Measurements from ENCODE around the gene PITPNC1.

The PITPNC1 gene

DNA sequence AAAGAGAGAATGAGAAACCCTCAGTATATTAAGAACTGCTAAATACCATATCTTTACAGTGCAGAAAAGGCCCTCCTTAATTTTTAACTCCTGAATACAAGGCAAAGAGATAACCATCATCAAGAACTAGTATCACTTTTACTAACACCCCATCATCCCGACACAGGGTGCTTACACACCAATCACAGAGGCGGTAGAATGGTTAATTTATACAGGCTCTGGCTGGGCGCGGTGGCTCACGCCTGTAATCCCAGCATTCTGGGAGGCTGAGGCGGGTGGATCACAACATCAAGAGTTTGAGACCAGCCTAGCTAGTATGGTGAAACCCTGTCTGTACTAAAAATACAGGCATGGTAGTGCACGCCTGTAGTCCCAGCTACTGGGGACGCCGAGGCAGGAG lies 14.9 kb upstream of the PITPNC1 start:
- Mint-ChIP-seq H3K27ac (no peak overlapping the region), H3K4me3 (peak overlapping the region; percentile 80), H3K4me1 (peaks cover 71% of the 10 kb centered on the region), H3K9me3 (no peaks in the 10 kb centered on the region), H3K36me3 (peaks cover 98% of the 10 kb centered on the region)
- ATAC-seq (no peak), DNase-seq (ENCODE audit: low spot score in 2 of 2) (peak in 1 of 2 donors; percentile 53)

DNA sequence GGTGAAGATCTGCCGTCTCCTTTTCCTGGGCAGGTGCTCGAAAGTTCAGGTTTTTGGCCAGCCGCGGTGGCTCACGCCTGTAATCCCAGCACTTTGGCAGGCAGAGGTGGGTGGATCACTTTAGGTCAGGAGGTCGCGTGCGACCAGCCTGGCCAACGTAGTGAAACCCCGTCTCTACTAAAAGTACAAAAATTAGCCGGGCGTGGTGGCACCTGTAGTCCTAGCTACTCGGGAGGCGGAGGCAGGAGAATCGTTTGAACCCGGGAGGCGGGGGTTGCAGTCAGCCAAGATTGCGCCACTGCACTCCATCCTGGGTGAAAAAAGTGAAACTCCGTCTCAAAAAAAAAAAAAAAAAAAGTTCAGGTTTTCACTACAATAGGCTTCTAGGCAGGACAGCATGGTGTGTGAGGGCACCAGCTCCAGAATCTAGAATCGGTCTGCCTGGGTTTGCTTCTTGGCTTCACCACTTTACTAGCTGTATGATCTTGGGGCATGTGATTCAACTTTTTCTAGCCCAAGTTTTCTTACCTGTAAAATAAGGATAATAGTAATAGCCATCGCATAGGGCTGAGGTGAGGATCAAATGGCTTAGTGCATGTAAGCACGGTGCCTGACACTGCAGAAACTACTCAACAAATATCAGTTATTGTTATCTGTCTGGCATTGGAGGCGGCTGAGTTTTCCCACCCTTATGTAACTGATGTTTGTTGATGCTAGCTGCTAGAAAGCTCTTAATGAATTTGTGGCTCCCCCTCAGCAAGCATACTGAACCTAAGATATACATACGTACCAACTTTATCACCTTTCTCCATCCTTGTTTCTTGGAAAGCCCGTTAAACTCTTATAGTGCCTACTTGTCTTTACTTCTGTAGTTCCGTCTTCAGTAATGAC lies 12.0 kb upstream of the PITPNC1 start:
- peak overlapping the region; percentile 94 for H3K27ac Mint-ChIP-seq
- DNase-seq (ENCODE audit: low spot score in 2 of 2) (peak in 1 of 2 donors; percentile 60), ATAC-seq (no peak)
- peaks cover 68% of the 10 kb centered on the region for H3K36me3 Mint-ChIP-seq
- peak overlapping the region; percentile 80 for H3K4me3 Mint-ChIP-seq
- H3K4me1 Mint-ChIP-seq = peaks cover 57% of the 10 kb centered on the region
- H3K9me3 Mint-ChIP-seq = no peaks in the 10 kb centered on the region

DNA sequence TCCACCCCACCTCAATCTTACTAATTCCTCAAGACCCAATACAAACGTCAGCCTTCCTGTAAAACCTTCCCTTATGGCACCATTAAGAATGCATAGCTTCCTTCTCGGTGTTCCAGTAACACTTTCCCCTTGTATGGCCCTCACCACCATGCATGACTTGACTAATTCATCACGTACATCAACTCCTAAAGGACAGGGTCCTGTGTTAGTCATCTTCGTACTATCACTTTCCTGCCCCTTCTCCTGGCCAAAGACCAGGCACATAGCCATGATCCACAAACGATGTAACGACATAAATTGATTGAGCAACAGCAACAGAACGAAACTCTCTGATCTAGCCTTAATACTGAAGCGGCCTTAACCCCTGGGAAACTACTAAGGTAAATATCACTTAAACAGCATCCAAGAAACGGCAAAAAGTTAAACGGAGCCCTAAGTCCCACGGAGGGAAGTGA lies 11.3 kb upstream of the PITPNC1 start:
- Mint-ChIP-seq H3K9me3 (no peaks in the 10 kb centered on the region), H3K27ac (peak overlapping the region; percentile 94), H3K4me1 (peaks cover 50% of the 10 kb centered on the region), H3K4me3 (peak overlapping the region; percentile 80), H3K36me3 (peaks cover 62% of the 10 kb centered on the region)
- ATAC-seq (peak; percentile 70), DNase-seq (ENCODE audit: low spot score in 2 of 2) (peak in 1 of 2 donors; percentile 77)

GRCh38 chr17:67366193-67367157 lies 10.6 kb upstream of the PITPNC1 start, which contains the start of gene PSMD12:
Gene PSMD12 (minus strand): TSS chr17:67366577. CDS start chr17:67366519, 58 bp downstream.
- peak within 1 kb of the TSS; percentile 94 for H3K27ac Mint-ChIP-seq

GRCh38 chr17:67369676-67370075 lies 7.4 kb upstream of the PITPNC1 start:
- peaks cover 23% of the 10 kb centered on the region for H3K36me3 Mint-ChIP-seq
- ATAC-seq = no peak
- H3K27ac Mint-ChIP-seq = no peak overlapping the region
- H3K9me3 Mint-ChIP-seq = no peaks in the 10 kb centered on the region
- DNase-seq (ENCODE audit: low spot score in 2 of 2) = no peak
- no peak overlapping the region for H3K4me3 Mint-ChIP-seq
- peaks cover 25% of the 10 kb centered on the region for H3K4me1 Mint-ChIP-seq

More at GRCh38 chr17:67366193-67367157, 10.6 kb upstream of the PITPNC1 start, which contains the start of gene PSMD12:
- ATAC-seq = peak; percentile 92
- peak; percentile 96 to 99 for DNase-seq (ENCODE audit: low spot score in 2 of 2)
- Mint-ChIP-seq H3K9me3 (no peaks in the 10 kb centered on the region), H3K4me3 (peak within 1 kb of the TSS; percentile 80), H3K4me1 (peaks cover 46% of the 10 kb centered on the region), H3K36me3 (peaks cover 55% of the 10 kb centered on the region)

DNA sequence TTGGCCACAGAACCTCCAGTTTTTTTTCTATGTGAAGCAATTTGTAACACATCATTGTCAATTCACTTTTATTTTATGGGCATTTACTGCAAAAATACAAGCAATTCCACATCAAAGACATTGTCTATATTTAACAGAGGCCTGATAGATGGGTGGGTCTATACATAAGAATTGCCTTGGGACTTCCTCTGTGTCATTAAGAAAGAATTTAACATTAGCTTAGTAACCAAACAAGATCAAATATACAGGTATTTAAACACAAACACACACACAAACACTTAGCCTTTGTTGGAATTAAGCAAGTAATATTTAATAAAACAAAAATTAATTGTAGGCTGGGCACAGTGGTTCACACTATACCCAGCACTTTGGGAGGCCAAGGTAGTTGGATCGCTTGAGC lies 4.3 kb upstream of the PITPNC1 start:
- H3K4me1 Mint-ChIP-seq = peaks cover 10% of the 10 kb centered on the region
- no peaks in the 10 kb centered on the region for H3K9me3 Mint-ChIP-seq
- no peak overlapping the region for H3K4me3 Mint-ChIP-seq
- DNase-seq (ENCODE audit: low spot score in 2 of 2) (no peak), ATAC-seq (no peak)
- no peaks in the 10 kb centered on the region for H3K36me3 Mint-ChIP-seq
- no peak overlapping the region for H3K27ac Mint-ChIP-seq

DNA sequence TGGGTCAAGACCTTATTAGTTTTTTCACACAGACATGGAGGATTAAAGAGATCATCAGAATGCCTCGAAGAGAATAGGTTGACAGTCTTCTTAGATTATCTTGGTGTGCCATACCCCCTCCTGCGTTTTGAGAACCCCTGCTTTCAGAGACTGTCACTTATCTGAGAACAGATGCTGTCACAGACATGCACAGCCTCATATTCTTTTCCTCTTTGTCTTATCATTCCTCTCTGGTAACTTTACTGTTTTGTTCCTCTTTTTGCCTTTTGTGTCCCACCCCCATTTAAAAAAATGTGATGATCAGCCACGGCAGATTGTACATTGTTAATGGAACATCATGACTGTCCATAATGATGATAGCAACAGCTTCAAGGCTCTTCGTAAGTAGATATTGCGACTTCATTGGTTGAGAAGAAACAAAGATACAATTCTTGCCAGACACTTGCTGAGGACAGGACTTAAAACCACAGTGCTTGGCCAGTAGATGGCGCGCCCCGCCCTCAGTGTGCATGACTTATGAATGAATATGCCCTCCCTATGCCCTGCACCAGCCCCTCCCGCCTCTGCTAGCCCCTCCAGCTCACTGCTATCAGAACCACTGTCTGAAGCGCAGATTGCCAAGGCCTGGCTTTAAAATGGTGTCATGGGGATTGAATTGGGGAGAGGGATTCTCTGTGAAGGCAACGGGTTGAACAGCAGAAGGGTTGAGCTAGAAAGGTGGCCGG lies 2.6 kb upstream of the PITPNC1 start:
- Mint-ChIP-seq H3K27ac (peak overlapping the region; percentile 61), H3K36me3 (peaks cover 9% of the 10 kb centered on the region), H3K9me3 (no peaks in the 10 kb centered on the region), H3K4me1 (peaks cover 17% of the 10 kb centered on the region), H3K4me3 (peak overlapping the region; percentile 43)
- peak; percentile 65 for ATAC-seq
- peak; percentile 72 to 90 for DNase-seq (ENCODE audit: low spot score in 2 of 2)

GRCh38 chr17:67375054-67375427 lies 2.0 kb upstream of the PITPNC1 start:
- Mint-ChIP-seq H3K36me3 (peaks cover 9% of the 10 kb centered on the region), H3K4me1 (peaks cover 22% of the 10 kb centered on the region), H3K27ac (peak overlapping the region; percentile 61), H3K4me3 (peak overlapping the region; percentile 43), H3K9me3 (no peaks in the 10 kb centered on the region)
- ATAC-seq = no peak
- DNase-seq (ENCODE audit: low spot score in 2 of 2) = no peak

DNA sequence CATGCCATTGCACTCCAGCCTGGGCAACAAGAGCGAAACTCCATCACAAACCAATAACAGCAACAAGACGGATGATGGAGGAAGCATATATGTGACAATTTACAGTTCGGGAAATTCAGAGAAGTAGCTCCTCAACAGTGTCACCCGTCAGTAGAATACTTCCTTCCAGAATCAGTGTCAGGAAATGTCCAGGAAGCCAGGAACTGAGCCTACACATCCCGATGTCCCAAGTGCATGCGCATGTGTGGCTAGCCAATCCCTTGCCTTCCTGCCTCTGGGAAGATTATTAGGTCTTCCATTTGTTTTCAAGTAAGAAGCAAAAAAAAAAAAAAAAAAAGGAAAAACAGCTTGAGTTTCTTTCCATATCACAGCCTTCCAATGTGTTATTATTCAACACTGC lies 1.4 kb upstream of the PITPNC1 start:
- Mint-ChIP-seq H3K27ac (no peak overlapping the region), H3K9me3 (no peaks in the 10 kb centered on the region), H3K36me3 (peaks cover 9% of the 10 kb centered on the region), H3K4me1 (peaks cover 23% of the 10 kb centered on the region), H3K4me3 (peak overlapping the region; percentile 85)
- ATAC-seq = no peak
- DNase-seq (ENCODE audit: low spot score in 2 of 2) = no peak

- H3K27ac Mint-ChIP-seq = no peak overlapping the region
- peaks cover 23% of the 10 kb centered on the region for H3K4me1 Mint-ChIP-seq
- H3K36me3 Mint-ChIP-seq = peaks cover 9% of the 10 kb centered on the region
- H3K4me3 Mint-ChIP-seq = peak overlapping the region; percentile 85
- no peaks in the 10 kb centered on the region for H3K9me3 Mint-ChIP-seq
- ATAC-seq = no peak
- DNase-seq (ENCODE audit: low spot score in 2 of 2) = no peak
These were observed 705 bp upstream of the PITPNC1 start for GRCh38 chr17:67376415-67376736.

DNA sequence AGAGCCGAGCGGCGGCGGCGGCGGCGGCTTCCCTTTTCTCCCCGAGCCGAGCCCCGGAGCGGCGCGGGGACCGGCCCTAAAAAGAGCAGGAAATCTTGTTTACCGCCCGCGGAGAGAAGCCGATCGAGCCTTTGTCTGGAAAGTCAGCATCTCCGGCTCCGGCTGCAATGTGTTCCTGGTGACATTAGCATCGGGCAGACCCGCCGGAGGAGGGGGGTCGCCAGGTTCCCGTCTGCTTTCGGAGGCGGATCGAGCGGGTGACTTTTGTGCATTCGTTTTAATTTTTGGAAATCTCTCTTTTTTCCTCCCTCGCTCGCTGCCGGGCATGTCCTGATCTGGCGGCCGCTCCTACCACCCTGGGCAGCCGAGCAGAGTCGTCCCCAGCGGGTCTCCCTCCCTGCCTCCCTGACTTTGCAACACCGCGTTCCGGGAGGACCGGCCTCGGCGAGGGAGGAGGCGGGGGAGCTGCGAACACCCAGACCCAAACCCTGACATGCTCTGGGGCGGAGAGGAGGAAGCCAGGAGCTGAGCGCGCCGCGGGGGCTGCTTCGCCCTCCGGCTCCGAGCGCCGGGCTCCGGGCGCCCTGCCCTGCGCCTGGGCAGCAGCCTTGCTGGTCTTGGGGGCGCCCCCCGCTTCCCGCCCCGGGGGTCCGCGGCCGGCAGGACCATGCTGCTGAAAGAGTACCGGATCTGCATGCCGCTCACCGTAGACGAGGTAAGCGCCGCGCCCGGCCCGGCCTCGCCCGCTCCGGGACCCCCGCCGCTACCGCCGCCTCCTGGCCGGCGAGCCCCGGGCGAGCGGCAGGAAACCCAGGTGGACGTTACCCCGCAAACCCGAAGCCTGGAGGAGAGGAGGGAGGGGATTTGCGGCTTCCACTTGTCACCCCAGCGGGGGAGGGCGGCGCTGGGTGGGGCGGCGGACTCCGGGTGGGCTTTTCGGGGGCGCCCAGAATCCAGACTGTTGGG lies 690 bp downstream of the PITPNC1 start:
- no peaks in the 10 kb centered on the region for H3K9me3 Mint-ChIP-seq
- H3K4me3 Mint-ChIP-seq = peak overlapping the region; percentile 85
- DNase-seq (ENCODE audit: low spot score in 2 of 2) (peak; percentile 42 to 80), ATAC-seq (peak; percentile 44)
- peaks cover 14% of the 10 kb centered on the region for H3K36me3 Mint-ChIP-seq
- peak overlapping the region; percentile 92 for H3K27ac Mint-ChIP-seq
- H3K4me1 Mint-ChIP-seq = peaks cover 36% of the 10 kb centered on the region

DNA sequence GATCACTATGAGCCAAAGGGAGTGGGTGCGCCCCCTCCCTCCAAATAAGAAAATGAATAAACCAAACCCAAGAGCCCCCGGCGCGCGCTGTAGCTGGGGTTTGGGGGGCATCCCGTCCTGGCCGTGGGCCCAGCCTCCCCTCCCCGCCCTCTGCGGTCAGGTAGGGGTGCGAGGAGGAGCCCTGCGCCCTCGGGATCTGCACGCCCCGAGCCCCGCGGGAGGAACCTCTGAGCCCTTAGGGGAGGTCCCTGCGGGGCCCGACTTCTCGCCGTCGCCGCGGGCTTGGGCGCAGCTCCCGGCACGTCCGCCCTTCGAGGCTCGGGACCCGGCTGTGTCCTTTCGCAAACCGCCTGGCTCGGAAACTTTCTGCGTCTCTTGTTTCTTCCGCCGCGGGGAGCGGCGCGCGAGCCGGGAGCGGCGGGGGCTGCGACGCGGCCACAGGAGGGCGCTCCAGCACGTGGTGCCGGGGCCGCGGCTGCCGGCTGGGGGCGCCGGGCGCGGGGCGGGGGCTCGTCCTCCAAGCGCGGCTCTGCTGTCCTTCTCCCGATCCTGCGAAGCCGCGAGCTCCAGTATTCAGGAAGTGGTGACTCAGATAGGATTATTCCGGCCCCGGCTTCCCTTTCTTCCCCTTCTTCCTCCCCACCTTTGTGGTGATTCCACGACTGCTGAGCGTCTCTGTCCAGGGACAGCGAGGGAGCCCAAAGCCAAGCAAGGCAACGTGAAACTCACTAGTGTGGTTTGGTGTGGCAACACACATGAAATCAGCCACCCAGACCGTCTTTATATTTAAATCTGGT lies 1.6 kb downstream of the PITPNC1 start:
- DNase-seq (ENCODE audit: low spot score in 2 of 2) (peak; percentile 81 to 89), ATAC-seq (peak; percentile 63)
- Mint-ChIP-seq H3K9me3 (no peaks in the 10 kb centered on the region), H3K4me3 (peak overlapping the region; percentile 85), H3K27ac (peak overlapping the region; percentile 92), H3K36me3 (peaks cover 16% of the 10 kb centered on the region), H3K4me1 (peaks cover 36% of the 10 kb centered on the region)

GRCh38 chr17:67379251-67379630 lies 2.2 kb downstream of the PITPNC1 start:
- peaks cover 34% of the 10 kb centered on the region for H3K4me1 Mint-ChIP-seq
- no peaks in the 10 kb centered on the region for H3K9me3 Mint-ChIP-seq
- H3K27ac Mint-ChIP-seq = peak overlapping the region; percentile 92
- H3K36me3 Mint-ChIP-seq = peaks cover 16% of the 10 kb centered on the region
- H3K4me3 Mint-ChIP-seq = peak overlapping the region; percentile 85
- ATAC-seq (no peak), DNase-seq (ENCODE audit: low spot score in 2 of 2) (no peak)
